HCT116 (cell line): Measurements from ENCODE around the gene FMC1. TPM values are rescaled to one million over a fixed set of nuclear protein-coding genes. Genes with fewer than 3 reads are reported as not detected.
A peak's percentile ranks its signal among the peaks of the same experiment; 100 is the strongest.

Source experiments
- ATAC-seq: fragments of 200-7000 bp; cut with Tn5 transposase; 2 replicates; pipeline ENCODE4 v1.9.1; 2020; ENCODE audit warnings: mild to moderate bottlenecking, moderate library complexity
- BruUV-seq: library from RNA; stranded (reverse); fragments of 400-500 nt; replicated peaks from 2 replicates; lab custom pipeline; 2021; lab: Mats Ljungman, UMichigan
- CTCF ChIA-PET: fragments of 300-600 bp; sonication (Branson Sonifier 250); formaldehyde crosslinking; loops from one replicate; lab custom pipeline; 2021; ENCODE audit warnings: antibody characterized with exemption; lab: Charles Lee
- POLR2A ChIA-PET: fragments of 300-600, 350-600 bp; sonication (Branson Sonifier 250); formaldehyde crosslinking; loops from one replicate; lab custom pipeline; 2021; ENCODE audit warnings: antibody characterized with exemption; lab: Charles Lee
- RAD21 ChIA-PET, 2 experiments: fragments of 300-600 bp; sonication (Branson Sonifier 250); formaldehyde crosslinking; loops; one replicate each; lab custom pipeline; 2023; ENCODE audit warnings: low total read pairs in 2 of 2; ENCODE audit not compliant: uncharacterized antibody in 2 of 2, unreplicated experiment in 2 of 2, low non-redundant PET in 1 of 2; lab: Charles Lee
- DNase-seq: peaks from one replicate; pipeline ENCODE4 v3.0.0-alpha.2; 2010; ENCODE audit warnings: low read depth, low spot score
- H2AFZ ChIP-seq: fragments of 200-600 bp; shearing (Covaris generic), sonication (generic); 2 replicates; pipeline ENCODE4 v1.6.1; 2017; ENCODE audit warnings: low read depth, mixed run types, mixed read lengths, antibody characterized with exemption, low read length; ENCODE audit not compliant: poor library complexity, severe bottlenecking
- H3K27ac ChIP-seq: 2 replicates; pipeline ENCODE4 v1.5.1; 2012; ENCODE audit warnings: low read depth, low read length
- H3K27me3 ChIP-seq: fragments of 200-600 bp; sonication (generic); 2 replicates; pipeline ENCODE4 v1.6.1; 2016; ENCODE audit warnings: mixed run types, low read length, mixed read lengths; ENCODE audit not compliant: insufficient read depth
- H3K36me3 ChIP-seq, 2 experiments: fragments of 200-500 bp in 1 of 2; fragments of 200-600 bp in 1 of 2; sonication (Bioruptor generic) in 1 of 2; sonication (generic) in 1 of 2; 2 replicates each; pipeline versions ENCODE4 v1.5.1 to v1.6.1; 2014 to 2016; ENCODE audit warnings: low read length in 2 of 2, inconsistent platforms in 1 of 2, mixed read lengths in 1 of 2, mixed run types in 1 of 2; ENCODE audit not compliant: insufficient read depth in 2 of 2, control insufficient read depth in 1 of 2
- H3K4me1 ChIP-seq, 2 experiments: fragments of 200-600 bp in 1 of 2; sonication (generic) in 1 of 2; 2 replicates each; pipeline versions ENCODE4 v1.5.1 to v1.6.1; 2012 to 2017; ENCODE audit warnings: low read length in 2 of 2, inconsistent platforms in 1 of 2, mild to moderate bottlenecking in 1 of 2, mixed read lengths in 1 of 2, mixed run types in 1 of 2, moderate library complexity in 1 of 2; ENCODE audit not compliant: insufficient read depth in 2 of 2, control insufficient read depth in 1 of 2
- H3K4me2 ChIP-seq: fragments of 200-600 bp; sonication (generic); 2 replicates; pipeline ENCODE4 v1.6.1; 2017; ENCODE audit warnings: mixed run types, low read length, mixed read lengths
- H3K4me3 ChIP-seq, 2 experiments: fragments of 200-600 bp in 1 of 2; sonication (generic) in 1 of 2; replicated peaks in 1 of 2; 2 replicates each; pipeline ENCODE4 v1.5.1; 2011 to 2016; ENCODE audit warnings: low read length in 2 of 2, control low read depth in 1 of 2, low read depth in 1 of 2, mild to moderate bottlenecking in 1 of 2, mixed read lengths in 1 of 2, mixed run types in 1 of 2
- H3K79me2 ChIP-seq: fragments of 200-600 bp; sonication (generic); 2 replicates; pipeline ENCODE4 v1.6.1; 2017; ENCODE audit warnings: mild to moderate bottlenecking, mixed run types, low read length, moderate library complexity, mixed read lengths; ENCODE audit not compliant: insufficient read depth
- H3K9ac ChIP-seq: fragments of 200-600 bp; sonication (generic); 2 replicates; pipeline ENCODE4 v1.6.1; 2016; ENCODE audit warnings: low read length, mixed read lengths
- H3K9me2 ChIP-seq: fragments of 200-600 bp; sonication (generic), shearing (Covaris generic); 2 replicates; pipeline ENCODE4 v1.6.1; 2017; ENCODE audit warnings: mixed run types, mild to moderate bottlenecking, moderate library complexity; ENCODE audit not compliant: insufficient read depth
- H3K9me3 ChIP-seq, 2 experiments: fragments of 200-500 bp in 1 of 2; fragments of 200-600 bp in 1 of 2; sonication (Bioruptor generic) in 1 of 2; sonication (generic) in 1 of 2; 2 replicates each; pipeline ENCODE4 v1.6.1; 2014 to 2017; ENCODE audit warnings: low read length in 2 of 2, mixed read lengths in 2 of 2, inconsistent platforms in 1 of 2, low read depth in 1 of 2, mild to moderate bottlenecking in 1 of 2, mixed run types in 1 of 2, moderate library complexity in 1 of 2; ENCODE audit not compliant: control insufficient read depth in 1 of 2, insufficient read depth in 1 of 2
- H4K20me1 ChIP-seq: fragments of 200-600 bp; sonication (generic), shearing (Covaris generic); 2 replicates; pipeline ENCODE4 v1.6.1; 2017; ENCODE audit warnings: mixed run types, mild to moderate bottlenecking, moderate library complexity; ENCODE audit not compliant: insufficient read depth
- ATF3 ChIP-seq: IDR thresholded peaks from 2 replicates; pipeline ENCODE4 v1.6.1; 2012
- CEBPB ChIP-seq: IDR thresholded peaks from 2 replicates; pipeline ENCODE4 v1.6.1; 2012; ENCODE audit warnings: low read depth
- CTCF ChIP-seq, 3 experiments: fragments of 200-600 bp in 1 of 3; sonication (generic) in 1 of 3; IDR thresholded peaks in 2 of 3; conservative IDR thresholded peaks in 1 of 3; 2 replicates each; pipeline ENCODE4 v1.5.1; 2012 to 2017; ENCODE audit warnings: low read depth in 2 of 3, low read length in 2 of 3, antibody characterized with exemption in 1 of 3, borderline replicate concordance in 1 of 3, control low read depth in 1 of 3, mild to moderate bottlenecking in 1 of 3, mixed read lengths in 1 of 3, mixed run types in 1 of 3, moderate library complexity in 1 of 3; ENCODE audit not compliant: insufficient read depth in 1 of 3
- ELF1 ChIP-seq: IDR thresholded peaks from 2 replicates; pipeline ENCODE4 v1.6.1; 2012; ENCODE audit warnings: low read depth, borderline replicate concordance
- EZH2 ChIP-seq: fragments of 200-600 bp; sonication (generic); IDR thresholded peaks from 2 replicates; pipeline ENCODE4 v1.6.1; 2017; ENCODE audit warnings: antibody characterized with exemption, mixed run types
- EZH2phosphoT487 ChIP-seq: fragments of 200-600 bp; IDR thresholded peaks from 2 replicates; pipeline ENCODE4 v1.6.1; 2018; ENCODE audit warnings: antibody characterized with exemption, borderline replicate concordance
- MAX ChIP-seq: IDR thresholded peaks from 2 replicates; pipeline ENCODE4 v1.6.1; 2012
- POLR2AphosphoS5 ChIP-seq: IDR thresholded peaks from 2 replicates; pipeline ENCODE4 v1.6.1; 2011; ENCODE audit warnings: mild to moderate bottlenecking, low read depth, low read length, moderate library complexity
- SP1 ChIP-seq: IDR thresholded peaks from 2 replicates; pipeline ENCODE4 v1.6.1; 2012; ENCODE audit warnings: low read depth
- SRF ChIP-seq: IDR thresholded peaks from 2 replicates; pipeline ENCODE4 v1.6.1; 2012; ENCODE audit warnings: low read depth
- YY1 ChIP-seq: IDR thresholded peaks from 2 replicates; pipeline ENCODE4 v1.6.1; 2011; ENCODE audit warnings: low read length, low read depth, moderate library complexity, mild to moderate bottlenecking; ENCODE audit not compliant: insufficient replicate concordance; ENCODE audit errors: extremely low read depth
- ZBTB33 ChIP-seq: IDR thresholded peaks from 2 replicates; pipeline ENCODE4 v1.6.1; 2011; ENCODE audit warnings: mild to moderate bottlenecking, low read length, moderate library complexity; ENCODE audit not compliant: insufficient replicate concordance; ENCODE audit errors: extremely low read depth
- ZFX ChIP-seq: fragments of 450-650 bp; IDR thresholded peaks from 2 replicates; pipeline ENCODE4 v1.6.1; 2017
- ZNF274 ChIP-seq: fragments of 200-500 bp; sonication (Bioruptor generic); IDR thresholded peaks from 2 replicates; pipeline ENCODE4 v1.6.1; 2014; ENCODE audit warnings: mild to moderate bottlenecking, low read depth, low read length, inconsistent platforms
- intact Hi-C: fragments of 100-400 bp; cut with micrococcal nuclease; formaldehyde crosslinking; loops from 2 replicates; pipeline ENCODE4 v1.10.0; 2022
- total RNA-seq: library from RNA; stranded (reverse); gene quantifications from one replicate; pipeline ENCODE4 v1.2.1, GENCODE V29; 2021; ENCODE audit not compliant: unreplicated experiment

Gene FMC1
- total RNA-seq, 1 experiment from 2014 or later, result 19.4 TPM

- no peak for TF ChIP-seq POLR2AphosphoS5
- TF ChIP-seq YY1, result no peak
- TF ChIP-seq CTCF (IDR thresholded peaks at IDR 0.05 in 2 of 3, conservative IDR thresholded peaks at IDR 0.05 in 1 of 3; ENCODE audit: borderline replicate concordance in 1 of 3, insufficient read depth in 1 of 3, low read depth in 2 of 3, low read length in 2 of 3), result 0 out of 6 replicates have a peak, but pooled peaks of 1 of the 3 experiments have one; percentile 7
- RAD21 ChIA-PET, result no interaction called here
- Histone ChIP-seq H3K9me2 (no peaks in the 10 kb centered on the region), H3K4me2 (no peak overlapping the region), H3K9ac (no peak overlapping the region), H2AFZ (no peak overlapping the region), H3K27ac (no peak overlapping the region), H3K36me3 (no peaks in the 10 kb centered on the region), H3K79me2 (peaks cover 17% of the 10 kb centered on the region), H3K4me1 (peaks cover 5 to 16% of the 10 kb centered on the region in 2 experiments; a peak in 3 of 4 replicates), H3K4me3 (no peak overlapping the region), H3K9me3 (no peaks in the 10 kb centered on the region), H4K20me1 (no peaks in the 10 kb centered on the region), H3K27me3 (no peaks in the 10 kb centered on the region)
- no TSS peak for BruUV-seq
- intact Hi-C loops, result no loop called here
- no peak for DNase-seq
- CTCF ChIA-PET, result no interaction called here
- ATAC-seq, result no peak
- POLR2A ChIA-PET, result interaction anchor here (0.6 to 1.4 kb wide), 2 partner anchors 15 to 250 kb away, joined by 3 to 4 read pairs; no protein-coding TSS in a partner anchor
Measured at GRCh38 chr7:139354729-139355128, 13.6 kb downstream of the FMC1 start.

GRCh38 chr7:139355320-139355719 lies 14.2 kb downstream of the FMC1 start:
- H3K79me2 ChIP-seq, result peaks cover 19% of the 10 kb centered on the region
- DNase-seq (no peak), ATAC-seq (no peak)
- no peak overlapping the region for H3K4me2 ChIP-seq
- no peaks in the 10 kb centered on the region for H3K9me3 ChIP-seq
- H4K20me1 ChIP-seq, result no peaks in the 10 kb centered on the region
- H3K27ac ChIP-seq, result no peak overlapping the region
- TF ChIP-seq CEBPB, result no peak
- no peak for TF ChIP-seq ZBTB33
- TF ChIP-seq SRF, result no peak
- no peak for TF ChIP-seq MAX
- no peak for TF ChIP-seq YY1
- TF ChIP-seq EZH2, result no peak
- TF ChIP-seq ELF1, result no peak
- no peak for TF ChIP-seq ZFX
- TF ChIP-seq ZNF274, result no peak
- no peak for TF ChIP-seq POLR2AphosphoS5
- TF ChIP-seq EZH2phosphoT487, result no peak
- no peak for TF ChIP-seq ATF3
- no peak for TF ChIP-seq SP1
- H2AFZ ChIP-seq, result no peak overlapping the region
- no peaks in the 10 kb centered on the region for H3K9me2 ChIP-seq
- H3K27me3 ChIP-seq, result no peaks in the 10 kb centered on the region
- H3K4me1 ChIP-seq, result peaks cover 5 to 14% of the 10 kb centered on the region in 2 experiments; a peak in 3 of 4 replicates
- POLR2A ChIA-PET, result interaction anchor here (1.1 to 1.4 kb wide), 2 partner anchors 9 to 15 kb away, joined by 4 to 5 read pairs; no protein-coding TSS in a partner anchor
- RAD21 ChIA-PET, result no interaction called here
- H3K36me3 ChIP-seq, result no peaks in the 10 kb centered on the region
- H3K4me3 ChIP-seq, result no peak overlapping the region
- no peak overlapping the region for H3K9ac ChIP-seq
- intact Hi-C loops, result no loop called here
- BruUV-seq, result no TSS peak
- CTCF ChIA-PET, result no interaction called here
